NCI-H128 (cell line): Measurements from ENCODE around the gene RHO.
"Not testable (repeated sequence)": the region's sequence is repeated elsewhere in the genome, so short reads cannot be mapped to it uniquely, and the experiment has no call there.

Experiments used
- DNase-seq: peaks from one replicate; lab custom pipeline; 2025; ENCODE audit not compliant: unreplicated experiment; lab: John Stamatoyannopoulos, UW

Gene RHO

GRCh38 chr3:129540776-129541516 lies 12.5 kb downstream of the RHO start:
- no peak for DNase-seq

GRCh38 chr3:129542747-129543146 lies 14.3 kb downstream of the RHO start:
- DNase-seq = no peak

- DNase-seq = no peak
These were observed 14.8 kb downstream of the RHO start, which contains the start of gene H1-8 for GRCh38 chr3:129543156-129543790. Gene H1-8 (plus strand): TSS chr3:129543175. CDS start chr3:129543219, 44 bp downstream.

- no peak for DNase-seq
These were observed 15.6 kb downstream of the RHO start for GRCh38 chr3:129543999-129544398.

- DNase-seq = not testable (repeated sequence)
These were observed 17.5 kb downstream of the RHO start for GRCh38 chr3:129545951-129546350.

- DNase-seq = no peak
These were observed 18.8 kb downstream of the RHO start for GRCh38 chr3:129547241-129547640.

- DNase-seq = no peak
These were observed 19.9 kb downstream of the RHO start for GRCh38 chr3:129548104-129548965.

- DNase-seq = no peak
These were observed 20.8 kb downstream of the RHO start for GRCh38 chr3:129549006-129549800.

- DNase-seq = no peak
These were observed 21.4 kb downstream of the RHO start for GRCh38 chr3:129549805-129550204.

GRCh38 chr3:129552287-129553050 lies 24.0 kb downstream of the RHO start:
- no peak for DNase-seq

- no peak for DNase-seq
These were observed 24.7 kb downstream of the RHO start for GRCh38 chr3:129553171-129553570.

- DNase-seq = no peak
These were observed 25.3 kb downstream of the RHO start for GRCh38 chr3:129553719-129554118.

- no peak for DNase-seq
These were observed 26.1 kb downstream of the RHO start for GRCh38 chr3:129554356-129555152.

GRCh38 chr3:129555153-129555550 lies 26.7 kb downstream of the RHO start:
- DNase-seq = no peak

GRCh38 chr3:129555616-129556357 lies 27.3 kb downstream of the RHO start:
- DNase-seq = no peak

GRCh38 chr3:129556358-129556695 lies 27.9 kb downstream of the RHO start:
- DNase-seq = no peak

- DNase-seq = no peak
These were observed 28.6 kb downstream of the RHO start for GRCh38 chr3:129556890-129557547.

GRCh38 chr3:129557548-129557894 lies 29.1 kb downstream of the RHO start:
- DNase-seq = no peak
